Putamen (tissue), 1 donor: ENCODE results near the gene DYRK4.

Source experiments
- DNase-seq: peaks from one replicate; pipeline ENCODE4 v3.0.0-alpha.2; 2016; ENCODE audit warnings: low spot score

The DYRK4 gene

DNA sequence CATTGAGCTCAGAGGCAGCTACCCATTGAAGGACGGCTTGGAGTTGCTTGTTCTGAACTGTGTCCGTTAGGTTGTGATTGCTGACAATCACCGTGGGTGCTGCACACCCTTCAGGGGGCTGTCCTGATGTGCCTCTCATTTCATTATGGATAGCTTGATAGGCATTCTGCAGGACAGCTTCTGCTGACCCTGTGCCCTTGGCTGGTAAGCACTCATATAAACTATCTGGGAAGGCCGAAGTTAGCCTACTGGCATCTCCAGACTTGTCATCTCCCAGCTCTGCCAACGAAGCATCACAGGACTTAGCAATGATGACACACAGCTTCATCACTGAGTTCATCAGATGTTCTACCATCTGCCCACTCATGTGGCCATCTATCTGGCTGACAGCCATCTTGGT, 64.5 kb downstream of the DYRK4 start:
- DNase-seq = no peak

DNA sequence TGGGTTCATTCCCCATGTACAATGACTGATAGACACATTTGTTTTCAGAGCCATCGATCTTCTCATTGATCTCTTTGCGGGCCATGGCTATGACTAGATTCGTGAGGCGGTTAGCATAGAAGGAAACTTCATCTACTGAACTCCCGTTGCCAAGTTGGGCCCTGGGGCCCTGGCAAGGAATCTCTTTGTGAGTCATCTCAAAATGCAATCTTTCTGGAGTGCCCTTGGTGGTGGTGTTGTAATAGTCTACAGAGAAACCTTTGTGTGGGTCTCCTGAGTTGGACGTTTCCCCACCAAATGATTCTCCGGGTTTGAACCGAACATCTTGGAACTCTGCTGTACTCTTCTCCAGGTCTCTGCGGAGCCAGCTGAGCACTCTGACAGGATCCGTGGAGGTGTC, 66.4 kb downstream of the DYRK4 start:
- no peak for DNase-seq

DNA sequence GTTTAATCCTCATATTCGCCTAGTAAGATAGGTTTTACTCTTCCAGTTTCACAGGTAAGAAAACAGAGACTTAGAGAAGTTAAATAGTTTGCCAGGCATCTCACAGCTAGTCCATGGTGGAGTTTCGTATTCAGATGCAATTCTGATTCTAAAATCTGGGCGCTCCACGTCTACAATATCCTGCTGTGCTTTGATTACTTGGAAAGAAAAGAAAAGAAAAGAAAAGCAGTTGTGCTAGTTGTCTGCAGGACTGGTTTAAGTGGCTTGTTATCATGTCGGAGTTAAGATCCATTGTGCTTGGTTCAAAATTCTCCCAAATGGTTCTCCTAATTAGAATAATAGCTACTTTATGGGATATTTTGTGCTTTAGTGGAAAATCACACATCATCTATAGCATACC, 68.3 kb downstream of the DYRK4 start:
- no peak for DNase-seq

DNA sequence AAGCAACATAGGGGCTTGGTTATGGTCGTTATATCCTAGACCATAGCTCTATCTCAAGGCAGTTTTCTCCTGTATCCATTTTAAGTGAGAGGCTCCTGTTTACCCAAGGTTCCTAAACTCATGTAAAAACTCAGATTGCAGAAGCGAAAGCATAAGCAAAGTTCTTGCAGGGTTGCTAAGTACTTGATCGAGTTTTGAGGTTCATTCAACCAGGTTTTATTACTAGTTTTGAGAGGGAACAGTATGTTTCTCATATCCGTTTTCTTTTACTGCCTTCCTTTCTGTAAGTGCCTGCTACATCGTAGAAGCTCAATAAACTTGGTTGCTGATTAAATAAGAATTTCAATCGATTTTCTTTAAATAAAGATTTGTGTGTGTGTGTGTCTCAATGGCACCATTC, 81.7 kb downstream of the DYRK4 start:
- DNase-seq = no peak

DNA sequence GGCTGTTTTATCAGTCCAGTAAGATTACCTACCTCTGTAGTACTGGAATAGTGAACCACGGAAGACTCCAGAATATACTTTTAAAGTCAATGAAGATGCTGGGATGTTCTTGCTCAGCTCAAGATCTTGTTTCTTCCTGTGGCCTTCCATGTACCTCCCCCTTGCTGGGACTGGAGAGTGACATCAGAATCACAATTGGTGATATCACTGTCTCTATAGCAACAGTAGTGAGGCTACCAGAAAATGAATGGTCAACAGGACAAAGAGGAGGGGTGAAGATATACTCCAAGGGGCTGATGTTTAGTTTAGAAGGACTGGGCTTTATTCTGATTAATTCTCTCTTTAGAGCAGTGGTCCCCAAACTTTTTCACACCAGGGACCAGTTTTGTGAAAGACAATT, 83.0 kb downstream of the DYRK4 start:
- no peak for DNase-seq

DNA sequence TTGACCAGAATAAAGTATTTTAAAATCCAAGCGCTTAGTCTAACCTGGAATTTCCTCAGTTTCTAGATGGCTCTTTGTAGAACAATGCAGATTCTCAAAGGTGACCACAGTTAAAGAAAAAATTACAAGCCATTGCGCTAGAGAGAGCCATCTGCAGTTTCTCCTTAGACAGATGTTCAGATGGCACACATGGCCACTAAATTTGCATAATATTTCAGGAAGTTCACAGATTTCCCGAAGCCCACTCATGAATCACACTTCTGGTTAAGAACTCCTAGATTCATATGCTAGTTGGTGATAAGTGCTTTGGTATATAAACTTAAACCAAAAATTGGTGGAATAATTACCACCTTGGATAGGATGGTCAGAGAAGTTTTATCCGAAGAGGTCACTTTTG, 86.1 kb downstream of the DYRK4 start:
- DNase-seq = peak; percentile 3

DNA sequence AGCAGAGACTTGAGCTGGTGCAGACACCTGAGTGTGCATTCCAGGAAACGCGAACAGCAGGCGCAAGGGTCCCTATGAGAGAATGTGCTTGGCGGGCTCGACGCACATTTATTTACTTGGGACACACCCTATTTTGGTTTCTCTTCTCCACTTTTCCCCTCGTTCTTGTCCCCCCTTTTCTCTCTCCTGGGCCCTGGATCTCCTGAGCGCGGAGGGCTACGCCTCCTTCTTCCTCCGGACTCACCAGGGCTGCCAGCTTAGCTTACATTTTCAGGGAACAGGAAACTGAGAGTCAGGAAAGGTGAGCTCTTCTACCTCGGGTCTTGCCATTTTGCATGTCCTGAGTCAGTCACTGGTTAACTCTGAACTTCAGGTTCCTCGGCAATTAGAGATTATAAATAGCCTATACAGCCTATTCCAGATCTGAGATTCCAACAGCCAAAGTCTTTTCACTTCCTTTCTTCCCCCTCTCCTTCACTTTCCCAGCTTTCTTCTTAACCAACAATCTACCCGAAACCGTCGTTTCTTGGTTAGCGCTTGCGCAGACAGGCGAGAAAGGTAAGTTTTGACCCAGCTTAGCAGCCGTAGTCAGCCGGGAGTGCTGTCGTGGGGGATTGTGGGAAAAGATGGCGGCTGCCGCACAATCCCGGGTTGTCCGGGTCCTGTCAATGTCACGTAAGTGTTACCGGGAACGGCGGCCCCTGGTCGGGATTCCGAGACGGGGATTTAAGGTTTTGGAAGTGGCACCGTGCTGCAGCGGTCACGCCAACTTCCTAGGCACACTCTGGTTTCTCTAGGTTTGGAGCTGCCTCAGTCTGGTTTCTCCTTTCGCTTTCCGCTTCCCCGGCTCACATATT, 86.7 kb downstream of the DYRK4 start, which contains the start of the genes AKAP3 and NDUFA9:
Gene AKAP3, minus strand, starts transcription at position 551 of the 857 bp plus-strand sequence. CDS start 10,855 bp downstream, outside the sequence.
Gene NDUFA9, plus strand, starts transcription at position 614 of the 857 bp plus-strand sequence. Its CDS starts 13 bp downstream, at position 627.
- DNase-seq = peak; percentile 89

DNA sequence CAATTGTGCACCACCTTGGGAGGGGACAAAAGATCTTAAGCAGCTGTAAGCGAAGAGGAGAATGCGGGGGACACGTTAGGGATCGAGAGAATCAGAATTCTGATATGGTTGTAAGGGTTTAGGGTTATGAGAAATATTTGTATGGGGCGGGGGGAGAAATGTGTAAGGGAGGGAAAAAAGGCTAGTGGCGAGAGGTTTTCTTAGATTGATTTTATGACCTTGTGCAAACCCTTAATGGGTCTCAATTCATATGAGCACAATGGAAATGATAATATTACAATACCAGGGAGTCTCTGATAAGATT, 87.3 kb downstream of the DYRK4 start:
- no peak for DNase-seq

DNA sequence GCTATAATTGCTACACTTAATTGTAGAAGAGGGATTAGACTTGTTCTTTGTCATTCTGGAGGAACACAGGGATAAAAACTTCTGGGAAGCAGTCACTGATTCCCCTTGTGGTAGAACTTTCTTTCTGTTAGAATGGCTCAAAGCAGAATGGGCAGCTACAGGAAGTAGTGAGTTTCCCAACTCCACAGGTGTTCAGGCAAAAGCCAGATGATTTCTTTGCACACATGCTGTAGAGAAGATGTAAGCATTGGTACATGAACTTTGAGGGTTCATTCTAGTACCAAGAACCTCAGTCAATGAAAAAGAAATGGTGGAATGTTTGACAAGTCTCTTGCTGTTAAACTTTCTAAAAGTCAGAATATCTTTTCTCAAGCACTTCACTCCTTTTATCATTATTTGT, 91.2 kb downstream of the DYRK4 start:
- no peak for DNase-seq

DNA sequence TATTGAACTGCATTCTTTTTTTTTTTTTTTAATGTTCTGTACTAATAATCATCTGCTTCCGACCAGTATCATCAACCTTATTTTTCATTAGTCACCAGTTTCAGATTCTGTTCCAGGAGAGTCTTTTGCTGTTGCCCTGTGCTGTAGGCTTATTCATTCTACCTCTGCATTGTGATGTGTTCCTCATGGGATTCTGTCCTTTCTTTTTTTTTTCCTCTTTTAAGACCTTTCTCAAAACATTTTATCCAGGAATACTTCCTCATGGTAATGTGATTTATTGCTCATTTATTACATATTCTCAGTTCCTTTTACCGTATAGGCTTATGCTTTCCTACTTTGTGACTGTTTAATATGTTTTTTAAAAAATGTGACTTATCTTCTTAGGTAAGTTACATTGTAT, 91.7 kb downstream of the DYRK4 start:
- DNase-seq = no peak
